ENCODE measurements around the gene UBE2H.

UBE2H gene

GRCh38 chr7:129784783-129785684 is 167.7 kb downstream of the UBE2H start:
- TF ChIP-seq ZFX (IDR thresholded peaks at IDR 0.05) (no peak), CTCF (conservative IDR thresholded peaks at IDR 0.05) (no peak)
- no peak overlapping the region for H3K27ac ChIP-seq

- TF ChIP-seq CTCF (conservative IDR thresholded peaks at IDR 0.05) (no peak), ZFX (IDR thresholded peaks at IDR 0.05) (no peak)
- H3K27ac ChIP-seq, result no peak overlapping the region
Observed at GRCh38 chr7:129784437-129784782, 168.3 kb downstream of the UBE2H start.

GRCh38 chr7:129783584-129783919 is 169.2 kb downstream of the UBE2H start:
- H3K27ac ChIP-seq, result no peak overlapping the region
- no peak for TF ChIP-seq CTCF (conservative IDR thresholded peaks at IDR 0.05)
- TF ChIP-seq ZFX (IDR thresholded peaks at IDR 0.05), result no peak

GRCh38 chr7:129782818-129783583 is 169.8 kb downstream of the UBE2H start:
- TF ChIP-seq CTCF (conservative IDR thresholded peaks at IDR 0.05) (no peak), ZFX (IDR thresholded peaks at IDR 0.05) (no peak)
- H3K27ac ChIP-seq, result no peak overlapping the region

GRCh38 chr7:129781928-129782817 is 170.6 kb downstream of the UBE2H start:
- H3K27ac ChIP-seq, result no peak overlapping the region
- TF ChIP-seq CTCF (conservative IDR thresholded peaks at IDR 0.05), result no peak
- no peak for TF ChIP-seq ZFX (IDR thresholded peaks at IDR 0.05)

GRCh38 chr7:129780974-129781927 is 171.5 kb downstream of the UBE2H start:
- TF ChIP-seq ZFX (IDR thresholded peaks at IDR 0.05) (no peak), CTCF (conservative IDR thresholded peaks at IDR 0.05) (no peak)
- H3K27ac ChIP-seq, result peak overlapping the region; percentile 92

Measured in C4-2B (cell line).